ENCODE data around the gene AIG1.

The AIG1 gene

DNA sequence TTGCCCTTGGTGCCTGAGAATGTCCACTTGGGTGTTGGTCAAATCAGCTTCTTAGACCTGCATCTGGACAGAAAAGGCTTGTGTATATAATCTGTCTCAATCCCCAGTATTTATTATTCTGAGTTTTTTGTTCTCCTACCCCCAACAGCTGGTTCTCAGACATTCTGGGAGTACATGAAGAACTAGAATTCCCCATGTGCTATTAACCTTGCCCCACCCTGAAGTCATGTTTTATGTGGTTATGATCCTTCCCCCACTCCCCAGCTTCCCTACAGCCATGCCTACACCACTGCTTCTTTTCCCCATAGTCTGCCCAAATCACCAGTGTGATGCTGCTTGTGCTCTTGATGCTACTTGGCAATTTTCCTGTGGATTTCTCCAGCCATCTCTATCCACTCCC lies 232.8 kb downstream of the AIG1 start:
- Histone ChIP-seq H3K79me2 (ENCODE audit: insufficient read depth, low read depth) (no peaks in the 10 kb centered on the region), H2AFZ (ENCODE audit: low read depth) (no peak overlapping the region), H3K9ac (no peak overlapping the region), H3K27me3 (ENCODE audit: insufficient read depth, low read depth) (no peaks in the 10 kb centered on the region), H3K4me1 (ENCODE audit: low read depth, poor library complexity, severe bottlenecking) (no peaks in the 10 kb centered on the region), H3K4me3 (IDR thresholded peaks at IDR 0.05; ENCODE audit: insufficient read depth, low read depth, low read length) (no peak overlapping the region), H3K27ac (no peak overlapping the region), H3K36me3 (ENCODE audit: insufficient read depth) (no peaks in the 10 kb centered on the region), H3K4me2 (no peak overlapping the region), H4K20me1 (ENCODE audit: insufficient read depth) (no peaks in the 10 kb centered on the region)
- TF ChIP-seq, protein P1, sequence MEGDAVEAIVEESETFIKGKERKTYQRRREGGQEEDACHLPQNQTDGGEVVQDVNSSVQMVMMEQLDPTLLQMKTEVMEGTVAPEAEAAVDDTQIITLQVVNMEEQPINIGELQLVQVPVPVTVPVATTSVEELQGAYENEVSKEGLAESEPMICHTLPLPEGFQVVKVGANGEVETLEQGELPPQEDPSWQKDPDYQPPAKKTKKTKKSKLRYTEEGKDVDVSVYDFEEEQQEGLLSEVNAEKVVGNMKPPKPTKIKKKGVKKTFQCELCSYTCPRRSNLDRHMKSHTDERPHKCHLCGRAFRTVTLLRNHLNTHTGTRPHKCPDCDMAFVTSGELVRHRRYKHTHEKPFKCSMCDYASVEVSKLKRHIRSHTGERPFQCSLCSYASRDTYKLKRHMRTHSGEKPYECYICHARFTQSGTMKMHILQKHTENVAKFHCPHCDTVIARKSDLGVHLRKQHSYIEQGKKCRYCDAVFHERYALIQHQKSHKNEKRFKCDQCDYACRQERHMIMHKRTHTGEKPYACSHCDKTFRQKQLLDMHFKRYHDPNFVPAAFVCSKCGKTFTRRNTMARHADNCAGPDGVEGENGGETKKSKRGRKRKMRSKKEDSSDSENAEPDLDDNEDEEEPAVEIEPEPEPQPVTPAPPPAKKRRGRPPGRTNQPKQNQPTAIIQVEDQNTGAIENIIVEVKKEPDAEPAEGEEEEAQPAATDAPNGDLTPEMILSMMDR (conservative IDR thresholded peaks at IDR 0.05; ENCODE audit: low read depth, low read length): no peak

DNA sequence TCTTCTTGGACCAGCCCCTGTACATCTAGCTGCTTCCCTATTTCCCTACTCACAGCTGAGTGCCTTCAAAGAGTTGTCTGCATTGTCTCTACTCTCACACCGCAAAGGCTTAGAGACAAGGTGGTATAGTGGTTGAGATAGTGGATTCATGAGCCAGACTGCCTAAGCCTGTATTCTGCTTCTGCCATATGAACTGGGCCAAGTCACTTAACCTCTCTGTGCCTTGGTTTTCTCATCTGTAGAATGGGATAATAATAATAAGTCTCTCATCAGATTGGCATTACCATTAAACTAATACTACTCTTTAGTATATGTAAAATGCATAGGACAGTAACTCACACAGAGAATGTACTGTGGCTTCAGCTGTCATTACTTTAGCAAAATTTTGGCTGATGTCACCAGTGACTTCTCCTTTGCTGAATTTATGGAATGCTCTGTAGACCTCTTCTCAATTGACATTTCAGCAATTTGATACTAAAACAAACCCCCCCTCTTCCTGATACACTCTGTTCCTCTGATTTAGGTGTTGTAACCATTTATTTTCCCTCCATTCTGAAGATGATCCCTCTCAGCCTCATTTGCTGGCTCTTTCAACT lies 233.7 kb downstream of the AIG1 start:
- H3K36me3 ChIP-seq (ENCODE audit: insufficient read depth): no peaks in the 10 kb centered on the region
- no peak overlapping the region for H2AFZ ChIP-seq (ENCODE audit: low read depth)
- no peak overlapping the region for H3K4me3 ChIP-seq (IDR thresholded peaks at IDR 0.05; ENCODE audit: insufficient read depth, low read depth, low read length)
- no peaks in the 10 kb centered on the region for H4K20me1 ChIP-seq (ENCODE audit: insufficient read depth)
- H3K27ac ChIP-seq: no peak overlapping the region
- H3K4me2 ChIP-seq: no peak overlapping the region
- TF ChIP-seq, protein P1 (conservative IDR thresholded peaks at IDR 0.05; ENCODE audit: low read depth, low read length): no peak
- no peaks in the 10 kb centered on the region for H3K27me3 ChIP-seq (ENCODE audit: insufficient read depth, low read depth)
- H3K79me2 ChIP-seq (ENCODE audit: insufficient read depth, low read depth): no peaks in the 10 kb centered on the region
- H3K4me1 ChIP-seq (ENCODE audit: low read depth, poor library complexity, severe bottlenecking): no peaks in the 10 kb centered on the region
- H3K9ac ChIP-seq: no peak overlapping the region

DNA sequence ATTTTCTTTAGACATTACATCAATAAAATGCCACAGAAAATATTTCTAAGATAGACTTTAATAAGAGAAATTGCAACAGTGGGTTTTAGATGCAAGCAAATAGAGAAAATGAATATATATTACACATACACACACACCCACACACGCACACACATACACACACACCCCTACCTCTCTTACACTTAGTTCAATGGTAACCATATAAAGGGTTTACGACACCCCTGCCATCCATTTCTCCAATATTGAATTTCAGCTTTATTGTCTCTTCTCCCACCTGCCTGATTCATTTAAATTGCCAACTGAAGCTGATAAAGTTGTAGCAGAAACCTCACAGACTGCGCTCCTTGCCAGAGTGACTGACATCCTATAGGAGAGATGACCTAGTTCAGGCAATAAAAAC lies 235.2 kb downstream of the AIG1 start:
- H3K4me1 ChIP-seq (ENCODE audit: low read depth, poor library complexity, severe bottlenecking): no peaks in the 10 kb centered on the region
- TF ChIP-seq, protein P1 (conservative IDR thresholded peaks at IDR 0.05; ENCODE audit: low read depth, low read length): no peak
- no peaks in the 10 kb centered on the region for H3K79me2 ChIP-seq (ENCODE audit: insufficient read depth, low read depth)

DNA sequence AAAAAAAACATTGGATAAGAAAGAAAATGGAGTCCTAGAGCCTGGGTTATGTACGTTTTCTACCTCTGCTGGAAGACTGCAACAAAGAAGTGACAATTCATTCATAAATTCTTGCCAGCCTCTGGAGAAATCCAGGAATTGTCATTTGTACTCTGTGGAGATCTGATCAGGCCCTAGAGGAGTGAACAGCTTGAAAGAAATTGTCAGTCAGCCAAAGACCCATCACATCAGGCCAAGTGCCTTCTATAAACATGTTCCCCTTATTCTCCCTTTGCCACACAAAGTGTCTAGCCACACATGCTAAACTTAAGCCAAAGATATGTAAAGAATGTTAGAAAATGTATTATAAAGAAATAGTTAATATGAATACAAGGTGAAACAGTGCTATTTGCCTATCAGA lies 237.4 kb downstream of the AIG1 start:
- Histone ChIP-seq H2AFZ (ENCODE audit: low read depth) (no peak overlapping the region), H3K4me1 (ENCODE audit: low read depth, poor library complexity, severe bottlenecking) (no peaks in the 10 kb centered on the region), H3K4me2 (no peak overlapping the region), H3K27ac (no peak overlapping the region), H3K79me2 (ENCODE audit: insufficient read depth, low read depth) (no peaks in the 10 kb centered on the region), H3K27me3 (ENCODE audit: insufficient read depth, low read depth) (no peaks in the 10 kb centered on the region), H3K9ac (no peak overlapping the region), H4K20me1 (ENCODE audit: insufficient read depth) (no peaks in the 10 kb centered on the region), H3K36me3 (ENCODE audit: insufficient read depth) (no peaks in the 10 kb centered on the region), H3K4me3 (IDR thresholded peaks at IDR 0.05; ENCODE audit: insufficient read depth, low read depth, low read length) (no peak overlapping the region)
- TF ChIP-seq, protein P1 (conservative IDR thresholded peaks at IDR 0.05; ENCODE audit: low read depth, low read length): no peak

More for the DNA sequence above, 235.2 kb downstream of the AIG1 start:
- Histone ChIP-seq H3K27me3 (ENCODE audit: insufficient read depth, low read depth) (no peaks in the 10 kb centered on the region), H3K36me3 (ENCODE audit: insufficient read depth) (no peaks in the 10 kb centered on the region), H3K4me2 (no peak overlapping the region), H3K4me3 (IDR thresholded peaks at IDR 0.05; ENCODE audit: insufficient read depth, low read depth, low read length) (no peak overlapping the region), H2AFZ (ENCODE audit: low read depth) (no peak overlapping the region), H3K27ac (no peak overlapping the region), H4K20me1 (ENCODE audit: insufficient read depth) (no peaks in the 10 kb centered on the region), H3K9ac (no peak overlapping the region)
